Measurements from ENCODE around the gene TRPM2.

The TRPM2 gene

GRCh38 chr21:44322621-44323325 lies 30.6 kb upstream of the TRPM2 start:
- DNase-seq (ENCODE audit: low spot score): no peak

DNA sequence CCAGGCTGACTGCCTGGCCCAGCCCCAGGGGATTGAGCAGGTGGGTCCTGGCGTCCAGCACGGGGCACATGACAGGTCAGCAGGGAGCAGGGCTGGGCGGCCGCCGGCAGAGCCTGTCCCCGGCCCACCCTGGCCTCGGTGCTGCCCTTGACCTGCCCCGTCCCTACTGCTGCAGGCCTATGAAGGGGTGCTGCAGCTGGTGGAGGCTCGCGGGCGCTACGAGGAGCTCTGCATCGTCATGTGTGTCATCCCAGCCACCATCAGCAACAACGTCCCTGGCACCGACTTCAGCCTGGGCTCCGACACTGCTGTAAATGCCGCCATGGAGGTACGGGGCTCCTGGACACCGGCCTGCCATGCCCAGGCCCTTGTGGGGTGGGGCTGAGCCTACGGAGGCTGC lies 29.8 kb upstream of the TRPM2 start:
- DNase-seq (ENCODE audit: low spot score): no peak

DNA sequence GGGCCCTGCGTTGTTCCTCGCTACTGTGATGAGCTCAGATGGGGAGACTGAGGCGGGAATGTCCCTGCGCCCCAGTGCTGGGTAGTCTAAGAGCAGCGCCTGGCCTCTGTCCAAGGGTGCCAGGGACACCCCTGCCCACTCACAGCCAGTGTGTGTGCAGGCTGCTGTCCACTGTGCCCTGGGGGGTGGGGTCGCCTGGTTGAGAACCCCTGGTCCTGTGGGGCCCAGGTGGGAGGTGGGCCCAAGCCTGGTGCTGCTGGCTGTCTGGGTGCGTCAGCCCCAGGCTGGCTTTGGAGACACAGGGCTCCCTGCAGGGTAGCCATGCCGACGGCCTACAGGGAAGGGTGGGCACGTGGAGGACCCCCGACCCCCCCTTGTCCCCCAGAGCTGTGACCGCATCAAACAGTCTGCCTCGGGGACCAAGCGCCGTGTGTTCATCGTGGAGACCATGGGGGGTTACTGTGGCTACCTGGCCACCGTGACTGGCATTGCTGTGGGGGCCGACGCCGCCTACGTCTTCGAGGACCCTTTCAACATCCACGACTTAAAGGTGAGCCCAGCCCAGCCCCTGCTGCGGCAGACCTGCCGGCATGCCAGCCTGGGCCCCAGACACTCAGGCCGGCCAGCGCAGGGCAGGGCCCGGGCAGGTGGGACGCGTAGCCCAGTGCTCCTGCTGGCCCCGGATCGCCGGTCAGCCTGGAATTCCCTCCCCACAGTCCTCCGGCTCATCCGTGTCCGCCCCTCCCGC lies 29.1 kb upstream of the TRPM2 start:
- DNase-seq (ENCODE audit: low spot score): no peak

GRCh38 chr21:44324854-44325107 lies 28.6 kb upstream of the TRPM2 start:
- no peak for DNase-seq (ENCODE audit: low spot score)

DNA sequence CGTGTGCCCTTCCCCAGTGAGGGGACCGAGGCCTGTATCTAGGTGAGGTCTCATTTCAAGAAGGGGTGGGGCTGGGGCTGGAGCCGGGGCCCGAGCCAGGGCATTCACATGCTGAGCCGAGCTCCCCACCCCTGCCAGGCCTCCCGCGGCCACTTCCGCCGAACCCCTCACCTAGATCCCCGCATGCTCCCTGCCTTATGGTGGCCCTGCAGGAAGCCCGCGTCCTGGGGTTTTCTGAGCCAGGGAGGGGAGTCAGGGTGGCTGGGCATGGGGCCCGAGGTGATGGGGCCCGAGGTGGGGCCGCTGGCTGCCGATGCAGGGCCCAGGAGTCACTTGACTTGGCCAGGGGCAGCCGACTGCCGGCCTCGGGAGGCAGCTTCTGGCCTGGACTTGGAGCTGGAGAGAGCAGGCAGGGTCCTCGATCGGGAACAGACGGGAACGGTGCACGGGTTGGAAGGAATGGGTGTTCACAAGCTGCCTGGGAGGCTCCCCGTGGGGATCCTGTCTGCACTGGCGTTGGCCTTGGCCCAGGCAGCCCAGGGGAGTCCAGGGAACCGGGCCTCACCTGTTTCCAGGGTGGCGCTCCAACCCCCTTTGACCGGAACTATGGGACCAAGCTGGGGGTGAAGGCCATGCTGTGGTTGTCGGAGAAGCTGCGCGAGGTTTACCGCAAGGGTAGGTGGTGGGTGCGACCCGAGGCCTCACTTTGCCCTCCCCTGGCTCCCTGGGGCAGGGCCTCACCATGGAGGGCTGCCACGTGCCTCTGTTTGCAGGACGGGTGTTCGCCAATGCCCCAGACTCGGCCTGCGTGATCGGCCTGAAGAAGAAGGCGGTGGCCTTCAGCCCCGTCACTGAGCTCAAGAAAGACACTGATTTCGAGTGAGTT lies 27.8 kb upstream of the TRPM2 start:
- no peak for DNase-seq (ENCODE audit: low spot score)

GRCh38 chr21:44326272-44326647 lies 27.2 kb upstream of the TRPM2 start:
- DNase-seq (ENCODE audit: low spot score): no peak

GRCh38 chr21:44326716-44327602 lies 26.5 kb upstream of the TRPM2 start:
- DNase-seq (ENCODE audit: low spot score): no peak

DNA sequence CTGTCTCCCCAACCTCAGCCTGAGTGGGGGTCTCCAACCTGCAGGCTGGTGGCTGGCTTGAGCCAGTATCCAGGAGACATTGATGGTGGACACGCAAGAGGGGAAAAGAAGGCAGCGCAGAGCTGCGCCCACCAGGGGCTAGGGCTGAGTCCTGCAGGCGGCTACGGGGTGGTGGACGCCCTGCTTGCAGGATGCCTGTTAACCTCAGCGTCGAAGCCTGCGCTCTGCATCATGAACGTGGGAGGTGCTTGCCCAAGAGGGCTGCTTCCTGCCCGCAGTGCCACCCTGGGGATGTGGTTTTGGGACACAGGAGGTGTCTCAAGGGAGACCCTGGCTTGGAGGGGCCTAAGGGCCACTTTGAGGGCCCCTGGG lies 25.8 kb upstream of the TRPM2 start:
- no peak for DNase-seq (ENCODE audit: low spot score)

- DNase-seq (ENCODE audit: low spot score): no peak
These were observed 25.1 kb upstream of the TRPM2 start for GRCh38 chr21:44328242-44328895.

GRCh38 chr21:44329086-44329889 lies 24.1 kb upstream of the TRPM2 start:
- no peak for DNase-seq (ENCODE audit: low spot score)

DNA sequence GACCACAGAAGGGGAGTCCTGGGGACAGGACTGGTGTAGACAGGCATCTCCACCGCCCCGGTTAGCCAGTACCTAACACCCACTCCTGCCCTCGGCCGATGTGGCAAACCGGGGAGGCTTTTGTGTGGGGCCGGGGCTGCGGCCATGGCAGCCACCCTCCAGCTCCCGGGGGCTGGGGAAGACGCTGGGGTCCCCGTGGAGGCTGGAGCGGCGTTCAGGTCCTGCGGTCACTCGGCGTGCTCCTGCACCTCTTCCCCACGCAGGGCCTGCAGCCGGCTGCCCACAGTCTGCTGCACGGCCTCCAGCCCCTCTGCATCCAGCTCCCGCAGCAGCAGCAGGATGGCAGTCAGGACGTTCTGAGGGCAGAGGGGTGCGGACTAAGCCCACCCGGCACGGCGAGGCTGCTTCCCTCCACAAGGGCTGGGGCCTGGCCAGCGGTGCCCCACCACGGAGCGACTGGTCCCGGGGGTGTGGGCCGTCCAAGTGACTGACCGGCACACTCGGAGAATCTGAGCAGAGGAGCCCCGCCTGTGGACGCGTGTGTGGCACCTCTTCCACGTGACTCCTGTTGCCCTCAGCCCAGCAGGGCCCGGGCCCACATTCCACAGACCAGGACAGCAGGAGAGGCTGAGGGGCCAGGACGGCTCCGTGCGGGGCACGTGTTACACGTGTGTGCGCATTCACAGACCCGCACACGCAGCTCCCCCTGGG lies 23.3 kb upstream of the TRPM2 start:
- no peak for DNase-seq (ENCODE audit: low spot score)

- no peak for DNase-seq (ENCODE audit: low spot score)
These were observed 22.7 kb upstream of the TRPM2 start for GRCh38 chr21:44330698-44331097.

- DNase-seq (ENCODE audit: low spot score): no peak
These were observed 22.2 kb upstream of the TRPM2 start for GRCh38 chr21:44331209-44331608.

DNA sequence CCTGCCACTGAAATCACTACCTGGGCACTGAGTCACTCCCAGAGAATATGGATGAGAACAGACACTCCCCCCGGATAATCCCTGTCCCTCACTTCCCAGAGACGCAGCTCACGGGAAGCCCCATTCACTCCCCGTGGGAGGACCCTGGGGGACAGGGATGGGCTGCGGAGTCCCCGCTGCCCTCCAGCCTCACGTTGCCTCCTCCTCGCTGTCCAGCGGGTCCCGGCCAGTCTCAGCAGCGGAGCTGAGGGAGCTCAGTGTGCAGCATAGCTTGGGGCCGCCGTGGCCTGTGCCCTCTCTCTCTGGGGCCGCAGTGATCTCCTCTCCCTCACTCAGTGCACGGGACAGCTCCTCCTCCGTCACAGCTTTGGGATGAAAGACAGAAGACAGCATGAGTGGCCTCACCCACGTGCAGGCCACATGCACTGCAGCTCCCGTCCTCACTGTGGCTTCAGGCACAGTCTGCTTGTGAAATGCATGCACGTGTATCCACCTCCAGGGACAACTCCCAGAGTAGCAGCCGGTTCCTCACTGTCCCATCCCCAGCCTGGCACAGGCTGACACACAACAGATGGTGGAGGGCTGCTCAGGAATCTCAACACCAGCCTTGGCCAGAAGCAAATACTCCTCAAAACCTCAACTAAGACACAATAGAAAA lies 21.6 kb upstream of the TRPM2 start:
- peak; percentile 18 for DNase-seq (ENCODE audit: low spot score)

DNA sequence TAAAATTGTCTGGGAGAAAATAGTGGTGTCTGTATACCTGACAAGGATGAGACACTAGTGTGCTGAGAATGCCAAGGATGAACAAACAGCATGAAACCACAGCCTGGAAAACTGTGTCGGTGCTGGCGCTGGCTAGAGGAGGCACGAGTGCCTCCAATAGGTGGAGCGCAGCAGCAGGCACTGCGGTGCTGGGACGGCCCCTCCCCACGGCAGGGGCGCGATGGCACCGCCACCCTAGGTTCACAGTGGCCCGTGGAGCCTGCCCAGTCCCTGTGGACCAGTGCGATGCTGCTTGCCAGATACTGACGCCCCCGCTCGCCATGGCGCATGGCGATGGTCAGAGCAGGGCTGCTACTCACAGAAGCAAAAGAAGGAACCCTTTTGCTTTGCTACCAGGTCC lies 21.0 kb upstream of the TRPM2 start:
- DNase-seq (ENCODE audit: low spot score): no peak

- no peak for DNase-seq (ENCODE audit: low spot score)
These were observed 20.5 kb upstream of the TRPM2 start for GRCh38 chr21:44332965-44333364.

- DNase-seq (ENCODE audit: low spot score): no peak
These were observed 19.7 kb upstream of the TRPM2 start for GRCh38 chr21:44333509-44334328.

- no peak for DNase-seq (ENCODE audit: low spot score)
These were observed 18.9 kb upstream of the TRPM2 start for GRCh38 chr21:44334329-44335030.
